ENCODE results near the gene MAP3K7. TPM values are rescaled to one million over a fixed set of nuclear protein-coding genes. Genes with fewer than 3 reads are reported as not detected.

The MAP3K7 gene
- total RNA-seq, 1 donor from 2014 or later = 31.8 TPM

DNA sequence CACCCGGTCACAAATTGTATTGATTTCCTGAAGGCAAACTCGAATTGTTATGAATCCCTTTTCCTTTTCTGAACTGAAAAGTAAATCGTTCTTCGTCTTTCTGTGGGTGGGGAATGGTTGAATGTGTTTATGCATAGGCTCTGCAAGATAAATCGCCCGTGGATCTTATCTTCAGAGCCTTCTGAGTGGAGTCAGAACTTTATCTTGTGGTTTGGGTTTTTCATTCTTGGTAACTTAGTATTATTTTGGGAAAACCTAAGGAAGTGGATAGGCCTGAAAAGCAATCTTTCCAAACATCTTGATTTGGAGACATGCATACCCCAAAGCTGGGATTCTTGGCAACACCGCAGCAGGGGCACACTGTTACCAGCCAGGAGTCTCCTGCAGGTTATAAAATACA is 122.4 kb downstream of the MAP3K7 start:
- H3K36me3 Mint-ChIP-seq (ENCODE audit: low read depth) = peaks cover 8% of the 10 kb centered on the region
- no peaks in the 10 kb centered on the region for H3K9me3 Mint-ChIP-seq
- DNase-seq = no peak
- no peaks in the 10 kb centered on the region for H3K27me3 Mint-ChIP-seq
- H3K4me1 Mint-ChIP-seq = peaks cover 78% of the 10 kb centered on the region
- H3K4me3 Mint-ChIP-seq = peak overlapping the region; percentile 58
- H3K27ac Mint-ChIP-seq = peak overlapping the region; percentile 96
- intact Hi-C loops (cut with micrococcal nuclease) = no loop called here

DNA sequence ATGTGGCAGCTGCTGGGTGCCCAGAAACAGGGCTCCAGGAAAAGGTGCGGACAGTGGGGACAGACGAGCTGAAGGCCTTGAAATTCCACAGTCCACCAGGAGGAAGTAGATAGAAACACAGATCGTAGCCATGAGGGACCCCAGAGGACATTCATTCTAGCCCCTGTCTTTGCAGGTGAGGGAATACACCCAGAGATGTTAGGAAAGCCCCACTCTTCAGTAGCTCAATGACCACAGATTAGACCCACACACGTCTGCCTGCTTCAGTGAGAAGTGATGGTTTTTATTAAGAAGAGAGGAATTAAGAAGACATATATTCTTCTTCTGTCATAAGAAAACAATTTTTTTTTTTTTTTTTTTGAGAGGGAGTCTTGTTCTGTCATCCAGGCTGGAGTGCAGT is 123.0 kb downstream of the MAP3K7 start:
- Mint-ChIP-seq H3K27ac (peak overlapping the region; percentile 96), H3K4me1 (peaks cover 80% of the 10 kb centered on the region), H3K9me3 (no peaks in the 10 kb centered on the region), H3K4me3 (peak overlapping the region; percentile 77), H3K36me3 (ENCODE audit: low read depth) (peaks cover 8% of the 10 kb centered on the region), H3K27me3 (no peaks in the 10 kb centered on the region)
- intact Hi-C loops (cut with micrococcal nuclease) = no loop called here
- DNase-seq = no peak
